ENCODE results near the gene IGSF11.

- TF ChIP-seq CTCF (IDR thresholded peaks at IDR 0.05): no peak
- TF ChIP-seq POLR2AphosphoS5 (IDR thresholded peaks at IDR 0.05; ENCODE audit: insufficient read depth in 1 of 2, low read depth in 1 of 2): no peak
Measured at GRCh38 chr3:119033393-119034255, 1.0 kb downstream of the IGSF11 start.

Measured in vagina (tissue), 2 donors.